K562 (cell line): ENCODE measurements around the gene RABL6.
"Not testable (repeated sequence)": the region's sequence is repeated elsewhere in the genome, so short reads cannot be mapped to it uniquely, and the experiment has no call there.

Experiments used
- FOXP1 ChIP-seq: sonication (generic); formaldehyde crosslinking; IDR thresholded peaks from 2 replicates; pipeline ENCODE4 v1.8.0; 2022; ENCODE audit warnings: mild to moderate bottlenecking, missing genetic modification reagents
- MEIS2 ChIP-seq: fragments of 450-650 bp; IDR thresholded peaks from 2 replicates; pipeline ENCODE4 v1.6.1; 2014; ENCODE audit warnings: mild to moderate bottlenecking; ENCODE audit not compliant: partially characterized antibody
- ZFP36 ChIP-seq: fragments of 150-350 bp; IDR thresholded peaks from 2 replicates; pipeline ENCODE4 v1.6.1; 2018; ENCODE audit warnings: low read length, low read depth; ENCODE audit not compliant: partially characterized antibody

DNA sequence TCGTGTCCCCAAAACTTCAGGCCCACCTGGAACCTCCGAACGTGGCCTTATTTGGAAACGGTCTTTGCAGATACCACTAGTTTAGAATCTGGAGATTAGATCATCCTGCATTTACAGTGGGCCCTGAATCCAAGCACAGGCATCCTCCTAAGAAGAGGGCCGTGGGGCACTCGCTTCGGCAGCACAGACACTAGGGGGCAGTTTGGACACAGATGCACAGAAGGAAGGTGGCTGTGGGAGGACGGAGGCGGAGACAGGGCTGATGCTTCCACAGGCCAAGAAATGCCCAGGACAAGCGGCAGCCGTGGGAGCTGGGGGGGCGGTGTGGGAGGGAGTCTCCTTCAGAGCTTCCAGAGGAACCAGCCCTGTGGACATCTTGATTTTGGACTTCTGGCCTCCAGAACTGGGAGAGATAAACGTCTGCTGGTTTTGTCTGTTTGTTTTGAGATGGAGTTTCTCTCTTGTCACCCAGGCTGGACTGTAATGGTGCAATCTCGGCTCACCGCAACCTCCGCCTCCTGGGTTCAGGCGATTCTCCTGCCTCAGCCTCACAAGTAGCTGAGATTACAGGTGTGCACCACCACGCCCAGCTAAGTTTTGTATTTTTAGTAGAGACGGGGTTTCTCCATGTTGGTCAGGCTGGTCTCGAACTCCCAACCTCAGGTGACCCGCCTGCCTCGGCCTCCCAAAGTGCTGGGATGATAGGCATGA lies 46.8 kb upstream of the RABL6 start:
- not testable (repeated sequence) for TF ChIP-seq ZFP36; MEIS2; FOXP1 (CRISPR knock-in tag)
